ENCODE results near the gene GDF15.

- TF ChIP-seq CTCF (IDR thresholded peaks at IDR 0.05) (no peak), POLR2A (IDR thresholded peaks at IDR 0.05) (no peak)
These were observed 6.5 kb downstream of the GDF15 start for GRCh38 chr19:18392417-18392816.
